DOHH2 (cell line): ENCODE results near the gene COG1.

Source experiments
- H3F3A ChIP-seq: fragments of 200-600 bp; sonication (generic), shearing (Covaris generic); 2 replicates; pipeline ENCODE4 v1.6.0; 2016; ENCODE audit warnings: antibody characterized with exemption, mild to moderate bottlenecking; ENCODE audit not compliant: control insufficient read depth, insufficient read depth
- H3K27ac ChIP-seq: fragments of 200-600 bp; sonication (generic); 2 replicates; pipeline ENCODE4 v1.5.1; 2014; ENCODE audit warnings: low read depth, mild to moderate bottlenecking, low read length, moderate library complexity
- H3K27me3 ChIP-seq: fragments of 200-600 bp; sonication (generic); 2 replicates; pipeline ENCODE4 v1.6.1; 2014; ENCODE audit warnings: mild to moderate bottlenecking, low read length, mixed read lengths; ENCODE audit not compliant: control insufficient read depth
- H3K36me3 ChIP-seq: fragments of 200-600 bp; sonication (generic); 2 replicates; pipeline ENCODE4 v1.6.1; 2014; ENCODE audit warnings: mild to moderate bottlenecking, low read length, moderate library complexity, mixed read lengths; ENCODE audit not compliant: control insufficient read depth
- H3K4me1 ChIP-seq: fragments of 200-600 bp; sonication (generic); 2 replicates; pipeline ENCODE4 v1.6.1; 2014; ENCODE audit warnings: mild to moderate bottlenecking, low read length, mixed read lengths; ENCODE audit not compliant: control insufficient read depth
- H3K4me2 ChIP-seq: fragments of 200-600 bp; sonication (generic); 2 replicates; pipeline ENCODE4 v1.6.0; 2014; ENCODE audit warnings: mild to moderate bottlenecking, low read length, moderate library complexity
- H3K4me3 ChIP-seq: fragments of 200-600 bp; sonication (generic); 2 replicates; pipeline ENCODE4 v1.5.1; 2014; ENCODE audit warnings: mild to moderate bottlenecking, low read length, mixed read lengths
- H3K79me2 ChIP-seq: fragments of 200-600 bp; sonication (generic); 2 replicates; pipeline ENCODE4 v1.6.1; 2014; ENCODE audit warnings: mild to moderate bottlenecking, low read length, mixed read lengths; ENCODE audit not compliant: control insufficient read depth
- H3K9me2 ChIP-seq: fragments of 200-600 bp; sonication (generic); replicated peaks from 2 replicates; pipeline ENCODE4 v1.6.1; 2014; ENCODE audit warnings: mild to moderate bottlenecking, low read length, mixed read lengths; ENCODE audit not compliant: control insufficient read depth
- H3K9me3 ChIP-seq: fragments of 200-600 bp; sonication (generic); 2 replicates; pipeline ENCODE4 v1.6.1; 2014; ENCODE audit warnings: antibody characterized with exemption, low read length, mixed read lengths; ENCODE audit not compliant: control insufficient read depth, insufficient read depth
- H4K20me1 ChIP-seq: fragments of 200-600 bp; sonication (generic); 2 replicates; pipeline ENCODE4 v1.6.0; 2014; ENCODE audit warnings: low read depth, mild to moderate bottlenecking, antibody characterized with exemption, low read length, moderate library complexity; ENCODE audit not compliant: control insufficient read depth, insufficient read depth
- CTCF ChIP-seq: fragments of 200-600 bp; sonication (generic); IDR thresholded peaks from one replicate; pipeline ENCODE4 v1.5.1; 2014; ENCODE audit warnings: antibody characterized with exemption, mild to moderate bottlenecking, low read depth, low read length; ENCODE audit not compliant: poor library complexity, severe bottlenecking
- EZH2phosphoT487 ChIP-seq: fragments of 200-600 bp; sonication (generic); IDR thresholded peaks from 2 replicates; pipeline ENCODE4 v1.6.1; 2017; ENCODE audit warnings: borderline replicate concordance, mild to moderate bottlenecking, antibody characterized with exemption, low read length, moderate library complexity, mixed read lengths

COG1 gene

GRCh38 chr17:73205459-73205961 is 12.7 kb downstream of the COG1 start:
- H3K4me1 ChIP-seq = no peaks in the 10 kb centered on the region
- TF ChIP-seq EZH2phosphoT487 (no peak), CTCF (no peak)
- no peaks in the 10 kb centered on the region; the same call in 1 of the 2 replicates for H3K79me2 ChIP-seq
- no peaks in the 10 kb centered on the region for H3K9me3 ChIP-seq
- no peak overlapping the region for H3K27ac ChIP-seq
- no peaks in the 10 kb centered on the region for H3K27me3 ChIP-seq
- no peaks in the 10 kb centered on the region; the same call in 1 of the 2 replicates for H4K20me1 ChIP-seq
- H3K36me3 ChIP-seq = peaks cover 89% of the 10 kb centered on the region
- no peaks in the 10 kb centered on the region for H3F3A ChIP-seq
- no peaks in the 10 kb centered on the region for H3K9me2 ChIP-seq
- H3K4me2 ChIP-seq = no peak overlapping the region
- H3K4me3 ChIP-seq = no peak overlapping the region

- H3K9me3 ChIP-seq = no peaks in the 10 kb centered on the region
- no peaks in the 10 kb centered on the region for H3K4me1 ChIP-seq
- TF ChIP-seq EZH2phosphoT487 = no peak
- no peak for TF ChIP-seq CTCF
- H3K9me2 ChIP-seq = no peaks in the 10 kb centered on the region
- H3K4me2 ChIP-seq = no peak overlapping the region
- H3K79me2 ChIP-seq = no peaks in the 10 kb centered on the region; the same call in none of the 2 replicates
- no peak overlapping the region for H3K4me3 ChIP-seq
- H3K36me3 ChIP-seq = peaks cover 64% of the 10 kb centered on the region
- no peaks in the 10 kb centered on the region for H3F3A ChIP-seq
- H3K27ac ChIP-seq = no peak overlapping the region
- H3K27me3 ChIP-seq = no peaks in the 10 kb centered on the region
- no peaks in the 10 kb centered on the region; the same call in 1 of the 2 replicates for H4K20me1 ChIP-seq
These were observed 15.4 kb downstream of the COG1 start for GRCh38 chr17:73208139-73208827.

GRCh38 chr17:73209436-73209835 is 16.6 kb downstream of the COG1 start:
- no peaks in the 10 kb centered on the region for H3F3A ChIP-seq
- H3K79me2 ChIP-seq = peaks cover 4% of the 10 kb centered on the region
- no peaks in the 10 kb centered on the region; the same call in 1 of the 2 replicates for H4K20me1 ChIP-seq
- no peaks in the 10 kb centered on the region for H3K9me3 ChIP-seq
- H3K4me3 ChIP-seq = no peak overlapping the region
- peaks cover 52% of the 10 kb centered on the region for H3K36me3 ChIP-seq
- H3K4me1 ChIP-seq = no peaks in the 10 kb centered on the region
- H3K27ac ChIP-seq = no peak overlapping the region
- H3K27me3 ChIP-seq = no peaks in the 10 kb centered on the region
- H3K9me2 ChIP-seq = no peaks in the 10 kb centered on the region
- TF ChIP-seq EZH2phosphoT487 = no peak
- no peak for TF ChIP-seq CTCF
- no peak overlapping the region for H3K4me2 ChIP-seq
